ENCODE data around the gene RMI2.

RMI2 gene

DNA sequence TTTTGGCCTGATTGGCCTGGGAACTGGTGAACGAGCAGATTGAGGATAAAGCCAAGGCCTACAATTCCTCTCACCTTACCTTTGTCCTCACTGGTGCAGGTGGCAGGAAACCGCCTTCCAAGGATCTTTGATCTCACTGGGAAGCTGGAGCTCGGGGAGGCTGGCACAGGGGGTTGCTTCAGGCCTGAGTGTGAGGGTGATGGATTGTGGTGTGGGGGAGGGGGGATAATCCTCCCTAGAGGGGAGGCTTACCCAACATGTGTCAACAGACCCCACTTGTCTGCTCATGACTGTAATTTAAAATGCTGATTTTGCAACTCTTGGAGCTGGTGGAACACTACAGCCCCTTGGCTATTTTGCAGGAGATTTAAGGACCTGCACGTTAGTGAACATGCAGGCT, 4.5 kb upstream of the RMI2 start:
- no peaks in the 10 kb centered on the region for H3K27me3 ChIP-seq (ENCODE audit: control insufficient read depth, insufficient read depth, low read length)
- H3K4me1 ChIP-seq (ENCODE audit: control insufficient read depth, insufficient read depth, low read length) = no peaks in the 10 kb centered on the region
- H3K4me3 ChIP-seq (ENCODE audit: low read length) = no peak overlapping the region
- H3K27ac ChIP-seq (ENCODE audit: low read depth, low read length) = no peak overlapping the region
- H3K9ac ChIP-seq (ENCODE audit: low read length) = no peak overlapping the region
- no peaks in the 10 kb centered on the region for H3K36me3 ChIP-seq (ENCODE audit: control insufficient read depth, insufficient read depth, low read length)

DNA sequence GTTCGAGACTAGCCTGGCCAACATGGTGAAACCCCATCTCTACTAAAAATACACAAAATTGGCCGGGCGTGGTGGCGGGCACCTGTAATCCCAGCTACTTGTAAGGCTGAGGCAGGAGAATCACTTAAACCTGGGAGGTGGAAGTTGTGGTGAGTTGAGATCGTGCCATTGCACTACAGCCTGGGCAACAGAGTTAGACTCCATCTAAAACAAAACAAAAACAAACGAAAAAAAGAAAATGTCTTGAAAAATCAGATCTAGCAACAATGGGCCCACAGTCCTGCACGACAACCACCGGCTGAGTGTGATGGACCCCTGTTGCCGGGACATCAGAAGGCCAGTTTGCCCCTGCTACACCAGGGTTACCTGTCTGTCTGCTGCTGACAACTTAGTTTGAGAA, 3.9 kb upstream of the RMI2 start:
- no peaks in the 10 kb centered on the region for H3K36me3 ChIP-seq (ENCODE audit: control insufficient read depth, insufficient read depth, low read length)
- H3K27me3 ChIP-seq (ENCODE audit: control insufficient read depth, insufficient read depth, low read length) = no peaks in the 10 kb centered on the region
- H3K9ac ChIP-seq (ENCODE audit: low read length) = no peak overlapping the region
- no peak overlapping the region for H3K27ac ChIP-seq (ENCODE audit: low read depth, low read length)
- H3K4me3 ChIP-seq (ENCODE audit: low read length) = no peak overlapping the region
- H3K4me1 ChIP-seq (ENCODE audit: control insufficient read depth, insufficient read depth, low read length) = no peaks in the 10 kb centered on the region

DNA sequence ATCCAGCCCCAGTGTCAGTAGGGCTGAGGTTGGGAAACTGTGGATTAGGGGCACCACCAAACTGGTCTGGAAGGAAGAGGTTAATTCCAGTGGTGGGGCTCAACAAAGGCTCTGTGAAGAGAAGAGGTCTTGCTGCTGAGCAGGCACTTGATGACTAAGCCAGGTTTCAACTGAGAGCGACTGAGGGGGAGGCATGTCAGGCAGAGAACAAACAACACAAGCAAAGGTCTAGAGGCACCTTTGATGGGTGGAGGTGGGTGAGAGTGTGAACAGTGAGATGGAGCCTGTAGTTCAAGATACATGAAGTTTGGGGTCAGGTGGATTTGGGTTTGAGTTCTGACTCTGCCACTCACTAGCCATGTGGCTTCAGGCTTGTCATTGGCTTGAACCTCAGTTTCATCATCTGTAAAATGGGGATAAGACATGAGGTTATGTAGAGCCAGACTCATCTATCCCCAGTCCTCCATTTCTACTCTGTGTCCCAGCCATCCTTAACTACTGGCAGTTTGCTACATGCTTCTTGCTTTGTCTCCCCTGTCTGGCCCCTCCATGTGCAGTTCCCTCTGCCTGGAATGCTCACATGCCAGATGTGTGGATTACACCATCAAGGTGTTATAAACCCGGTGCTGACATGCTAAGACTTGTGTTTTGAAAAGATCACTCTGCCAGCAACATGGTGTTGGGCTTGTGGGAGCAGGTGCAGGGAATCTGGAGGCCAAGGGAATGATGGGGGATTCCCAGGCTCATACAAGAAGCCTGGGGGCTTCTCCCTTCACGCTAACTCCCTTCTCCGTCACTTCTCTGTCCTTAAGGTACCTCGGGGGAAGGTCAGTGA, 3.0 kb upstream of the RMI2 start:
- Histone ChIP-seq H3K27me3 (ENCODE audit: control insufficient read depth, insufficient read depth, low read length) (no peaks in the 10 kb centered on the region), H3K36me3 (ENCODE audit: control insufficient read depth, insufficient read depth, low read length) (no peaks in the 10 kb centered on the region), H3K27ac (ENCODE audit: low read depth, low read length) (no peak overlapping the region), H3K9ac (ENCODE audit: low read length) (no peak overlapping the region), H3K4me1 (ENCODE audit: control insufficient read depth, insufficient read depth, low read length) (no peaks in the 10 kb centered on the region), H3K4me3 (ENCODE audit: low read length) (no peak overlapping the region)

DNA sequence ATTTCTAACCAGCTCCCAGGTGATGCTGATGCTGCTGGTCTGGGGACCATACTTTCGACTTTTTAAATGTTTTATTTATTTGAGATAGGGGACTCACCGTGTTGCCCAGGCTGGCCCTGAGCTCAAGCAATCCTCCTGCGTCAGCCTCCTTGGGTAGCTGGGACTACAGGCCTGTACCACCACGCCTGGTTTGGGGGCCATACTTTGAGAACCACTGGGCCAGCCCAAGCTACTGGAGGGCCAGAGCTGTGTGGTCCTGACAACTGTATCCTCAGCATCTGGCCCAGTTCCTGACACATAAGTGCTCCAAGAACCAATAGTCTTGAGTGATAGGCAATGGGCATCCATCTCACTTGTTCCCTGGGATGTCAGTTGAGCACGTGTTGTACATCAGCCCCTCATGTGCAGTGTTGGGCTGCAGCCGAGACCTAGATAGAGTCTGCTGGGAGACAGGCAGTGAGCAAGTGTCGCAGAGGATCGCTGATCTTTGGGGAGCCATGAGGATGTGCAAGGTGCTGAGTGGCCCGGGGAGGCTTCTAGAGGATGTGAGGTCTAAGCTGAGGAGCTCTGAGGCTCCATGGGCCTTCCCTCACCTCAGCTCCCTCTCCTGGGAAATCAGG, 1.6 kb downstream of the RMI2 start:
- Histone ChIP-seq H3K27me3 (ENCODE audit: control insufficient read depth, insufficient read depth, low read length) (no peaks in the 10 kb centered on the region), H3K4me1 (ENCODE audit: control insufficient read depth, insufficient read depth, low read length) (peaks cover 11% of the 10 kb centered on the region), H3K27ac (ENCODE audit: low read depth, low read length) (no peak overlapping the region), H3K4me3 (ENCODE audit: low read length) (no peak overlapping the region), H3K9ac (ENCODE audit: low read length) (no peak overlapping the region), H3K36me3 (ENCODE audit: control insufficient read depth, insufficient read depth, low read length) (no peaks in the 10 kb centered on the region)

DNA sequence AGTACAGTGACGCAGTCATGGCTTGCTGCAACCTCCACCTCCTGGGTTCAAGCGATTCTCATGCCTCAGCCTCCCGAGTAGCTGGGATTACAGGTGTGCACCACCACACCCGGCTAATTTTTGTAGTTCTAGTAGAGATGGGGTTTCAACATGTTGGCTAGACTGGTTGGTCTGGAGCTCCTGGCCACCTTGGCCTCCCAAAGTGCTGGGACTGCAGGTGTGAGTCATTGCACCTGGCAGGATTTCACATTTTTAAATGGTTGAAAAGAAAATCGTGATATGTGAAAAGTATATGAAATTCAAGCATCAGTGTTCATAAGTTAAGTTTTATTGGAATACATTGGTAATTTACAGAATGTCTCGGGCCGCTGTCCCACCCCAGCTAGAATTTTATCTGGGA, 2.6 kb downstream of the RMI2 start:
- no peaks in the 10 kb centered on the region for H3K36me3 ChIP-seq (ENCODE audit: control insufficient read depth, insufficient read depth, low read length)
- no peaks in the 10 kb centered on the region for H3K27me3 ChIP-seq (ENCODE audit: control insufficient read depth, insufficient read depth, low read length)
- peaks cover 11% of the 10 kb centered on the region for H3K4me1 ChIP-seq (ENCODE audit: control insufficient read depth, insufficient read depth, low read length)
- H3K27ac ChIP-seq (ENCODE audit: low read depth, low read length) = no peak overlapping the region
- no peak overlapping the region for H3K4me3 ChIP-seq (ENCODE audit: low read length)
- H3K9ac ChIP-seq (ENCODE audit: low read length) = no peak overlapping the region

DNA sequence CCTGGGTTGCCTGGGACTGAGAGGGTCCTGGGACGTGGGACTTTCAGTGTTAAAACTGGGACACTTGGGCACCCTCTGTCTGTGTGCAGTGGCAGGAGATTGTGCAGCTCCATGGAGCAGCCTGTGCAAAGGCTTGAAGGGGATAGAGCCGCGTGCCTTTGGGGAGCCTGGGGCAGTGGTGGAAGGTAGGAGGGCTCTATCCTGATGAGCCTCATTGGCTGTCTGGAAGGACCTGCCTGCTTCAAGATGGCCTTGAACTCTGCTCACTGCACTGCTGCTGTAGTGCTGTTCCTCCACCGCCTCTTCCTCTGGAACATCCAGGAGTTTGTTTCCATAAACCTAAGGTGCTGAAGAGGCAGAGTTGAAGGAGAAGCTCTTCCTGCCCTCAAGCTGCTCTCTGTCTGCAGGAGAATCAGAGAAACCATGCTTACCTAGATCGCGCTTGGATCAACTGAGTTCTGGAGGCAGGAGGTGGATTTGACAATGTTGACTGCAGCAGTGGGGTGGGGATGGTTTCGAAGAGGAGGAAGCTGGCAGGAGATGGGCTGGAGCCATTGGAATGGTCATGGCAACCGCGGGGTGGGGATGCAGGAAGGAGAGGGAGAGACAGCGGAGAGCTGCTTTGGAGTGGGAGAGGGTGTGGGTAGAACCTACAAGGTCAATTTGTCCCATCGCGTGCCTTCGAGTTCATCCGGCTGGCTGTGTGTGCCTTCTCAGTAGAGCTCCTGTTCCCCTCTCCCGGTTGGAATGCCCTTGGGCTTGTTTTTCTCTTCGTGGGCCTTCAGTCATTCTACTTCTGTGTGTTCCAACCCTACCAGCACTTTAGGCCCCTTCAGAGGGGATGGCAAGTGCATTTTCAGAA, 3.7 kb downstream of the RMI2 start:
- peak overlapping the region; percentile 63 for H3K27ac ChIP-seq (ENCODE audit: low read depth, low read length)
- no peaks in the 10 kb centered on the region for H3K36me3 ChIP-seq (ENCODE audit: control insufficient read depth, insufficient read depth, low read length)
- H3K9ac ChIP-seq (ENCODE audit: low read length) = no peak overlapping the region
- H3K4me1 ChIP-seq (ENCODE audit: control insufficient read depth, insufficient read depth, low read length) = peaks cover 11% of the 10 kb centered on the region
- no peak overlapping the region for H3K4me3 ChIP-seq (ENCODE audit: low read length)
- no peaks in the 10 kb centered on the region for H3K27me3 ChIP-seq (ENCODE audit: control insufficient read depth, insufficient read depth, low read length)

DNA sequence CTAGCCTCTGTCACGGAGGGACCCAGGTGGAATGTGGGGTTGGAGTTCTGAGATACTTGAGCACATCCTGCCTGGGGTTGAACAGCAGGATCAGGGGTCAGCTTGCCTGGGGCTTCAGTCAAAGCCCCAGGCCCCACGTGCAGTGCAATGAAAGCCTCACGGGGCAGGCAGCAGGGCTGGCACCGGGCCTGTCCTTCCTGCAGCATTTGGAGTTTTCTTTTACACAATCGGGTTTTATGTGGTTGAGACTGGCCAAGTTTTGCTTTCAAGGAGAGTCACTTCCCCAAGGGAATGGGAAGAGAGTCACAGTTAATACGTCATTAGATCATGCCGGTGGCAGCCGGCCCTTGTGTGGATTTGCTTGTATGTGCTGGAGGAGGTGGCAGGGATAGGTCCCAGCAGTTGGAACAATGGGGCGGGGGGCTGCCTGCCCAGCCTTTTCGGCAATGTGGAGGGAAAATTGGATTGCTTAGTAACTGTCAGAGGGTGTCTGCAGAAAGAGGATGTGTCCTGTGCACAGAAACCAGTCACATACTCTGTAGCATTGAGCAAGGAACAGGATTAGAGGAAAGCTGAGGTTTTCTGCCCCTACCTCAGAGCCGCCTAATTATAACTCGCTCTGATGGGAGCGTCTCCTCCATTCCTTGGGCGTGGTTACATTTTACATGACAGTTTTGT, 4.5 kb downstream of the RMI2 start:
- peak overlapping the region; percentile 63 for H3K27ac ChIP-seq (ENCODE audit: low read depth, low read length)
- H3K27me3 ChIP-seq (ENCODE audit: control insufficient read depth, insufficient read depth, low read length) = no peaks in the 10 kb centered on the region
- H3K4me3 ChIP-seq (ENCODE audit: low read length) = no peak overlapping the region
- H3K9ac ChIP-seq (ENCODE audit: low read length) = no peak overlapping the region
- H3K4me1 ChIP-seq (ENCODE audit: control insufficient read depth, insufficient read depth, low read length) = peaks cover 11% of the 10 kb centered on the region
- H3K36me3 ChIP-seq (ENCODE audit: control insufficient read depth, insufficient read depth, low read length) = no peaks in the 10 kb centered on the region

DNA sequence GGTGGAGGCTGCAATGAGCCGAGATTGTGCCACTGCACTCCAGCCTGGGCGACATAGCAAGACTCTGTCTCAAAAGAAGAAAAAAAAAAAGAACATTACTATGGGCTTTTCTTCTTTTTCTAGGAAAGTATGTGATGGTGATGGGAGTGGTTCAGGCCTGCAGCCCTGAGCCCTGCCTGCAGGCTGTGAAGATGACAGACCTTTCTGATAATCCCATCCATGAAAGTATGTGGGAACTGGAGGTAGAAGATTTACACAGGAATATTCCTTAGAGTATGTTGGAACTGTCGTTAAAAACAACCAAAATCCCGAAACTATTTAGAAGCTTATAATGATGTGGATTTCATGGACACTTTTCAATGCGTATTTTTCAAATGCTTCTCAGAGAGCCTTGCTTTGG, 5.3 kb downstream of the RMI2 start:
- H3K4me1 ChIP-seq (ENCODE audit: control insufficient read depth, insufficient read depth, low read length) = peaks cover 11% of the 10 kb centered on the region
- no peak overlapping the region for H3K9ac ChIP-seq (ENCODE audit: low read length)
- no peaks in the 10 kb centered on the region for H3K27me3 ChIP-seq (ENCODE audit: control insufficient read depth, insufficient read depth, low read length)
- H3K4me3 ChIP-seq (ENCODE audit: low read length) = no peak overlapping the region
- H3K36me3 ChIP-seq (ENCODE audit: control insufficient read depth, insufficient read depth, low read length) = no peaks in the 10 kb centered on the region
- peak overlapping the region; percentile 63 for H3K27ac ChIP-seq (ENCODE audit: low read depth, low read length)

DNA sequence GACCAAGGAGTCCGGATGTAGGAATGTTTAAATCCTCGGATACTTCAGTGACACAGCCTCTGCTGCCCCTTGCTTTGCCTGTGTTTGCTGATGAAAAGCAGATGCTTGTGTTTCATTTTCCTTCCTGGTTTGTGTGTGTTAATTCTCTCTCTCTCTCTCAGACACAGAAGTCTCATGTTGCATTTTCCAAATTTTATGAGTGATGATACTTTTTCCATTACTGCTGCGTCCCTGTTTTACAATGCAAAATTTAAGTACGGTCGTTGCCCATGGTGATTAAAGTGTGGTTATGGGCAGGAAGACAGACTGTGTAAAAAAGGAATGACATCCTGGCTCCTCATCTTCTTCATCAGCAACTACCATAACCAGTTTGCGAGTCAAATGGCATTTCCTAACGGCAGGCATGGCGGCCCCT, 5.7 kb downstream of the RMI2 start:
- H3K9ac ChIP-seq (ENCODE audit: low read length) = no peak overlapping the region
- H3K27ac ChIP-seq (ENCODE audit: low read depth, low read length) = peak overlapping the region; percentile 63
- peaks cover 11% of the 10 kb centered on the region for H3K4me1 ChIP-seq (ENCODE audit: control insufficient read depth, insufficient read depth, low read length)
- no peaks in the 10 kb centered on the region for H3K36me3 ChIP-seq (ENCODE audit: control insufficient read depth, insufficient read depth, low read length)
- peak overlapping the region; percentile 10 for H3K4me3 ChIP-seq (ENCODE audit: low read length)
- no peaks in the 10 kb centered on the region for H3K27me3 ChIP-seq (ENCODE audit: control insufficient read depth, insufficient read depth, low read length)

DNA sequence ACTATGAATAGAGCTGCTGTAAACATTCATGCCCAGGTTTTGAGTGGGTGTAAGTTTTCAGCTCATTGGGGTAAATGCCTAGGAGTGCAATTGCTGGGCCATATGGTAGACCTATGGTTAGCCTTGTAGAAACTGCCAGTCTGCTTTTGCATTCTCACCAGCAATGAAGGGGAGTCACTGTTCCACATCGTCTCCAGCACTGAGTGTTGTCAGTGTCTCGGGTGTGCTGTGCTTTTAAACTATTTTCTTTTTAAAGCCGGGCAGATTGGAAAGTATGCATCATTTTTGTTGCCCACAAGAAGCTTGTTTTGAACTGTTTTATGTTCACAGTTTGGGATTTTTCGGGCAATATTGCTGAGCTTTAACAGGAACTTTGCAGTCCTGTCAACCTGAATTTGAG, 7.9 kb downstream of the RMI2 start:
- Histone ChIP-seq H3K27me3 (ENCODE audit: control insufficient read depth, insufficient read depth, low read length) (no peaks in the 10 kb centered on the region), H3K4me3 (ENCODE audit: low read length) (no peak overlapping the region), H3K27ac (ENCODE audit: low read depth, low read length) (no peak overlapping the region), H3K4me1 (ENCODE audit: control insufficient read depth, insufficient read depth, low read length) (peaks cover 15% of the 10 kb centered on the region), H3K36me3 (ENCODE audit: control insufficient read depth, insufficient read depth, low read length) (no peaks in the 10 kb centered on the region), H3K9ac (ENCODE audit: low read length) (no peak overlapping the region)

DNA sequence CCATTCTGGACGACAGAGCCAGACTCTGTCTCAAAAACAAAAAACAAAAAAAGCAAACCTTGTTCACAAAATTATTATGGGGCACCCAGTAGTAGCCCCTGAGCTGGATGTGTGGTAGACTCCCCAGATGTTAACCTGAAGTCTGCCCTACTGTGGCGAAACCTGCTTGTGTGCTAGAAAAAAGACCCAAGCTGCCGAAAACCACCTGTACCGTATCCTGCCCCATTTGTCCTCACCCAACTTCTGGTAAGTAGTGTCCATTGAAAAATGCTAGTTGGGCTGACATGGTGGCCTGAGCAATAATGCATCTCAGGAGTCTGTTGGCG, 9.1 kb downstream of the RMI2 start:
- no peak overlapping the region for H3K9ac ChIP-seq (ENCODE audit: low read length)
- H3K27ac ChIP-seq (ENCODE audit: low read depth, low read length) = no peak overlapping the region
- H3K27me3 ChIP-seq (ENCODE audit: control insufficient read depth, insufficient read depth, low read length) = peaks cover 1% of the 10 kb centered on the region
- H3K4me1 ChIP-seq (ENCODE audit: control insufficient read depth, insufficient read depth, low read length) = peaks cover 15% of the 10 kb centered on the region
- H3K4me3 ChIP-seq (ENCODE audit: low read length) = no peak overlapping the region
- no peaks in the 10 kb centered on the region for H3K36me3 ChIP-seq (ENCODE audit: control insufficient read depth, insufficient read depth, low read length)
